NCI-H748 (cell line): Measurements from ENCODE around the gene ZNF750.
A peak's percentile ranks its signal among the peaks of the same experiment; 100 is the strongest.
"Not testable (repeated sequence)": the region's sequence is repeated elsewhere in the genome, so short reads cannot be mapped to it uniquely, and the experiment has no call there.

Experiments used
- DNase-seq: peaks from one replicate; lab custom pipeline; 2025; ENCODE audit not compliant: unreplicated experiment; lab: John Stamatoyannopoulos, UW

Gene ZNF750

DNA sequence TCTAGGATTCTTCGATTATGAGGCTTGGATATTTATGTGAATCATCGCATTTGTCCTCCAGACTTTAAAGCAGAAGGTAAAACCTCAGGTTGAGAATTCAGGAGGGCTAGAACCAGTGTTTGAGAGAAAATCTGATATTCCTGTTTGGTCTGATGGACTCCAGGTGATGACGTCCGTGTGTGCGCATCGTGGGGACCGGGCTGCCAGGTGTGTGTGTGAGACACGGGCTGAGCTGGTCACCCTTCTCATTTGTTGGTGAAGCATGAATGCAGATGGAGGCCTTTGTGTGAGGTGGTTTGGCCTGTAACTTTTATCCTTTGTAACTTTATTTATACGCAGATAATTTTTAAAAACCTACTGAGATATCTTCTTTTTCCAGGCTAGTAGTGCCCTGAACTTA, 42.8 kb downstream of the ZNF750 start:
- no peak for DNase-seq

DNA sequence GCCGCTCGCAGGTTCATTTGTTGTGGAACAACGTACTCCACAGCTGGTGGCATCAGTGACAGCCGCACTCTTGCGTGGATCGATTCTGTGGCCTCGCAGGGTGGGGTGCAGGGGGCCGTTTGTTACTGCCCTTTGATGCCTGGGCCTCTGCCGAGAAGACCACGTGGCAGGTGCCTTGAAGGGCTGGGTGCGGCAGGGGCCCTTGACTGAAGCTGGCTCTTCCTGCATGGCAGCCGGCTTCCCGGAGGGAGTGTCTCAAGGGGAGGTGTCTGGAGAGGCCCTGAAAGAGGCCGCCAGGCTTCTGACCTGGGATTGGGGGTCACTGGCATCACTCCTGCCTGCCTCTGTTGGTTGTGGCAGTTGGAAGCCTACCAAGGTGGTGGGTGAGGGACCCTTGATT, 44.2 kb downstream of the ZNF750 start:
- DNase-seq, result no peak

DNA sequence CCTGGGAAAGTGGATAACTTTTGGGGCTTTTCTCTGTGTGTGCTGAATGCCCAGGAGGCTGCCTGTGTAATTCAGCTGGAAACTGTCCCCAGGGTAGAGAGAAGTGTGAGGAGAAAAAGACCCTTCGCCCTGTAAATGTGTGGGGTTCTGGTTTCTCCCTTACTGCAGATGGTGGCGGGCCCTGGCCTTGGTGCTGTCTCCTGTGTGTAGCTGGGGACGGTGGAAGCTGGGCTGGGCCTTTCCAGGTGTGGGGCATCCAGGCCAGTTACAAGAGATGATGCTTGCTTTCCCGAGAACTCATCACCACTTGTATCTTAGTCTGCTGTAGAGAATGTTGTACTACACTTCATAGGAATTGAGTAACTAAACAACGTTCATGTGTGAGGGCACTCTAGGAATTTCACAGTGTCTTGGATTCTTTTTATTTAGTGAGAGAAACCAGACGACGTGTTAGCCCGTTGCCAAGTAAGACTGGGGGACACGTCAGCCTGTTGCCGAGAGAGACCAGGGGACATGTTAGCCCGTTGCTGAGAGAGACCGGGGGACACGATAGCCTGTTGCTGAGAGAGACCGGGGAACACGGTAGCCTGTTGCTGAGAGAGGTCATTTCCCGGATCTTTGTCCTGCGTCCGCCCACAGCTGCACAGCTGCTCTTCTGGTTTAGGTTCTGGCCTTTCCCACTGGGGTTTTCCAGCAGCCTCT, 44.9 kb downstream of the ZNF750 start:
- no peak for DNase-seq

DNA sequence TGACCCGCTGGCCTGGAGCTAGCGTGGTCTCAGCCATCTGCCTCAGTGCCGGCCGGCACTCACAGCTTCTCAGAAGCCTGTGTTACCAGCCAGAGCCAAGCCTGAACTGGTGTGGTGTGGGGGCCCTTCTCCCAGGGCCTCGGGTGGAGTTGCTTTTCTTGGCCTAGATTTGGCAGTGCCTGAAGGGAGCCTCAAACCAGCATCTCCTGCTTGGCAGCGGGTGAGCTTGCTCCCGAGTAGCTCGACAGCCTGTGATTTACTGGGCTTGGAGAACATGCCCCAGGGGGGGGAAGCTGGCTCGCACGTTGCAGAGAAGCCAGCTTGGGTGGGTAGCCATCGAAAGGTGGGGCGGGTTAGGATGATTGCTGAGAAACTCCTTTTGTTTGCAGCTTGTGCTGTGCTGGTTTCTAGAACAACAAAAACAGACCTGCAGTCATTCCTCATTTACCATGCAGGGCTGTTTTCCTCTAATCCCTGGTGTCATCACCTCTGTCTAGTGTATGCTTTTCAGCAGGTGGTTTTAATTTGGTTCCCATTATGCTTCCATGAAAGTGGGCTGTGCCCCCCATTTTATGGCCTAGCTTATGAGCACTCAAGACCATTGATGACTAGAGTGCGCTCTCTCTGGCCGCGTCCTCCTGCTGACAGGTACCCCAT, 45.7 kb downstream of the ZNF750 start:
- peak; percentile 78 for DNase-seq

DNA sequence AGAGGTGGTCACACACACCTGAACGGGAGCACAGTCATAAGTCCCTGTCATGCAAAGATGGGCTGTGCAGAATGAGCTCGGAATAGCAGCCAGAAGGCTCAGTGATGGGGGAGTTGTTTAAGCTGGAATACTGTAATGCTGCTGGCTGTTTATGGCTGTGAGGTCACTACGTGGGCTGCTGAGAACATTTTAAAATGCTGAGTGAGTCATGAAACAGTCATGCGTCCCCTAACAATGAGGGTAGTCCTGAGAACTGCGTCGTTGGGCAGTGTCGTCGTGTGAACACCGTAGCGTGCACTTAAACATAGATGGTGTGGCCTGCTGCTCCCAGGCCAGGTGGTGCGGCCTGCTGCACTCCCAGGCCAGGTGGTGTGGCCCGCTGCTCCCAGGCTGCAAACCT, 48.3 kb downstream of the ZNF750 start:
- no peak for DNase-seq

DNA sequence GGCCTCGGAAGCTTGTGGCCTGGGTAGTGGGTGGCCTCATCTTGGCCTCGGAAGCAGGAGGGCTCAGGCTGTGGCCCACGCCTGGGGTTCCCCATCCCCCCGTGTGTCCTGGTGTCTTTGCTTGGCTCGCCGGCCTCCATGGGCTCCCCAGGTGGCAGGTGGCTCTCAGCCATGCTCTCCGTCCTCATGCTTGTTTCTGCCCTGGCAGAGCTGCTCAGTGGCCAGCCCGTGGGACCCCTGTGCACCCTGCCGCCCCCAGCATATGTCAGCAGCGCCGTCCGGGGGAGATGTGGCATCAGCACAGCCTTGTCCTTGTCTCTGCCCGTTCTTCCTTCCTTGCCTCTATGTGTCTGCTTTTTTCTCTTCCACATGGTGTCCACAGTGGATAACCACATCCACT, 49.4 kb downstream of the ZNF750 start:
- DNase-seq, result no peak

DNA sequence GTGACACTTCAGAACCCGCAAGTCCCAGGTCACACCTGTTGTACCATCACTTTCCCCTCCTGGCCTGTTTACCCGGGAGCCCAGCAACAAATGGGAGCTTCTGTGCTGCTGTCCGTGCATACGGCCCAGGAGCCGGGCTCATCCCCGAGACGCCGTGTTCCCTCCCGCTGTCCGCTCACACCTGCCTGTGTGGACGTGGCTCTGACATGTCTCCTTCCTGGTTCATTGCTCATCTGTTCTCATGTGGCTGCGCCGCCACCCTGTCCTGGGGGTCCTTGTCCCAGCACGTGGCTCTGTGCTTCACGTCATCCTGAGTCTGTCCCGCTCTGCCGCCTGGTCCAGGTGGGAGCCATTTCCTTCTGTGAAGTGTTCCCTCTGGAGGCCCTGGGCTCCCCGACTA, 50.0 kb downstream of the ZNF750 start:
- no peak for DNase-seq

DNA sequence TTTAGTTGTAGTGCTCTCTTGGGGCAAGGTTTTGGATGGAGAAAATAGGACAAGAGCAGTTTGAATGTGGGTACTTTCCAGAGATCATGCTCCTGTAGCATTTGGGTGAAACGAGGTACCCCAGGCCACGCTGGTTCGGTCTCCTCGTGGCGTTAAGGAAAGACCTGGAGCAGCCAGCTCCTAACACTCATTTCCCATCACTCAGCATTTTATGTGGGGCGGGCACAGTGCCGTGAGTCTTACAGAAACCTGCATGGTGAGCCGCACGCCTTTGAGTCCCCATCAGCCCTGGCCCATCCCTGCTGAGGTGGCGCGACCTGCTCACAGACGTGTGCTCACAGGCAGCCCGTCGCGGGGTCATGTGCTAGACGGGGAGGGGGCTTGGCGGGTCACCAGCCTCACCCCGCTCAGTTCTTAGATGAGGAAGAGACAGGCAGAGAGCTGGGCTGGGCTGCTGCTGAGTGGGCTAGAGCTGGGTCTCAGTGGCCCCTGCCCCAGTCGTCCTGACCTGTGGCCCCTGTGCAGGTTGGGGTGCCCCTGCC, 50.7 kb downstream of the ZNF750 start:
- no peak for DNase-seq

DNA sequence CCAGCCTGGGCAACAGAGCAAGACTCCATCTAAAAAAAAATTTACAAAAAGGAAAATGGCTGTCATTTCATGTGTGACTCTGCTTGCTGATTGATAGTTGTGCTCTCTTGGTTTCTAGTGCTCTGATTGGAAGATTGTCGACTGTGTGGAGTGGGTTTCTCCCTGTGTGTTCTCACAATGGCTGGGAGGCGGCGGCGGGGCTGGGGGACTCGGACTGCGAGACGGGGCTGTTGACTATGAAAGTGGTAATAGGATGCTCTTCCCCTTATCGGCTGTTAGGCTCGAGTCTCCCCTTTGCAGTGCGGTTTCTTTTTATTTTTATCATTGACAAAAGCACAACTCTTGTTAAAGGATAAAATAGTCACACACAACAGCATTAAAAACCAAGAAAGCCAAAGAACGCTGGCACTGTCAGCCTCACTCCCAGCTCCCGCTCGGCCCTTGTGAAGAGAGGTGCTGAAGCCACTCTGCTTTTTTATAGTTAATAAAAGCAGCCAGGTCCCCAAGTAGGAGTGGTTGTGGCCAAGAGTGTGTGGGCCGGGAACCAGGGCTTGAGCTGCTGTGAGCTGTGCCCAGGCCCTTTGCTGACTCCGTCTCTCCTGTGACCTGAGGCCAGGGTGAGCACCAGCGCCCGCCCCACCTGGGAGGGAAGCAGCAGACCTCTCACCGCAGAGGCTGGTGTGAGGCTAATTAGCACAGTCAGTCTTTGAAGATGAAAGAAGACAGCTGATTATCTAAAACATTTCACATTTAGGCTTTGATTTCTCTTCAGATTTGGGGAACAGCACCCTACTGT, 51.4 kb downstream of the ZNF750 start:
- DNase-seq, result no peak

DNA sequence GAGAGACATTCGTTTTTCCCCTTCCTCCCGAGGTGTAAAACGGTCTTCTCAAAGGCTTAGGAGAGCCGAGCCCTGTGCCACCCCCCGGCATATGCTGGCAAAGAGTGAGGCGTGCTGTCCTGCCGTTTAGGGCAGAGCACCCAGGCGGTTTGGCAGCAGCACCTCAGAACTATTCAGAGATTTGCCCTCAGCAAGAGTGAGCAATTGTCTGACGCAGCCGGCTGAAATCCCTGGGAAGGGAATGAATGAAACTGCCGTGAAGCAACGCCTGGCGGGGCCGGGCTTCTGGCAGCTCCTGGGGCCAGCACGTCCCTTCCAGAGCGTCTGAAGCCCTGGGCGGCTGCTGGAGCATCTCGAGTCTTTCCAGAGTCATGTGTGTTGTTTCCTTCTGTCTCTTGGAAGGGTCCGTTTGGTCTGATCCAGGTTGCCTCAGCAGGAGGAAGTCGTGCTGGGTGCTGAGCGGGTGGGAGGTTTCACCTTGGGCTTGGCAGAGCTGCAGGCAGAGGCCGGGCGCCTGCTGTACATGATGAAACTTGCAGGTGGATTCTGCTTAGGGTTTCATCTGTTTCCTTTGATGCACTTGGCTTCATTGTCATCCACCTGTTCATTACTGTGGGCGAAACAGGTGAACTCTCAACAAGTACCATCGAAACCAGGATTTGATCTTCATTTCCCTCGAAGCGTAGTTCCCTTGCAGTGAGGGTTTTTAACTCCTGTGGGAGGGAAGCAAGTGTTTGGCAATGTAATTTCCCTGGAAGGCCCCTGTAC, 52.6 kb downstream of the ZNF750 start:
- DNase-seq, result no peak

DNA sequence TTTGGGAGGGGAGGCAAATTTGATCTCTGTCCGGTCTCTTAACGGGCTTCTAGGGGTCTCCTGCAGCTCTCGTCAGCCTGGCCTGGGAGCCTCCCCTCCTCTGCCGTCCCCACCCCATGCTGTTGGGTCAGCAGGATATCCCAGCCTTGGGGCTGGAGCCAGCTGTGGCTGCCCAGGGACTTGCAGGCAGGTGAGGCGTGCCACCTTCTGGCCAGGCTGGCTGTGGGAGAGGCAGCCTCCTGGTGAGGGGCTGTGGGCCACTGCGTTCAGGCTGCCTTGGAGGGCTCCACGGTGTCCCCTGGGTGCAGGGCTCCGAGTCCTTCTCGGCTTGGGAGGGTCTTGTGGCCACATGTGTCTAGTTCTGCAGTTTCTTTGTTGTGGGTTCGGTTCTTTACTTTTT, 53.4 kb downstream of the ZNF750 start:
- no peak for DNase-seq

DNA sequence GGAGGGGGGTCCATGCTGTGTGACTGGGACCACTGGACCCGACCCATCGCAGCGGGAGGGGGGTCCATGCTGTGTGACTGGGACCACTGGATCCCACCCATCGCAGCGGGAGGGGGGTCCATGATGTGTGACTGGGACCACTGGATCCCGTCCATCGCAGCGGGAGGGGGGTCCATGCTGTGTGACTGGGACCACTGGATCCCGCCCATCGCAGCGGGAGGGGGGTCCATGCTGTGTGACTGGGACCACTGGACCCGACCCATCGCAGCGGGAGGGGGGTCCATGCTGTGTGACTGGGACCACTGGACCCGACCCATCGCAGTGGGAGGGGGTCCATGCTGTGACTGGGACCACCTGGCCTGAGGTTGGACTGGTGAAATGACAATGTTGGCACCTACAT, 54.2 kb downstream of the ZNF750 start:
- DNase-seq, result not testable (repeated sequence)

DNA sequence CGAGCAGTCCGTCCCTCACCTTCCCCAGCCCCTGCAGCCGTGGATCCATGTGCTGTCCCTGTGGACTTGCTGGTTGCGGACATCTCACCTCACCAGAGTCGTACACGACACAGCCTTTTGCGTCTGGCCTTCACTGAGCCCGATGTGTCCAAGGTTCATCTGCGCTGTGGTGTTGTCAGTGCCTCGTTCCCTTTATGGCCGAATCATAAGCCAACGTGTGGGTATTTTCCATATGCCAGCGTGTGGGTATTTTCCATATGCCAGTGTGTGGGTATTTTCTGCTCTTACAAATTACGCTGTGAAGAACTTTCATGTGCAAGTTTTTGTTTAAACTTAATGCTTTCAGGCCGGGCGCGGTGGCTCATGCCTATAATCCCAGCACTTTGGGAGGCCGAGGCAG, 56.3 kb downstream of the ZNF750 start:
- no peak for DNase-seq

DNA sequence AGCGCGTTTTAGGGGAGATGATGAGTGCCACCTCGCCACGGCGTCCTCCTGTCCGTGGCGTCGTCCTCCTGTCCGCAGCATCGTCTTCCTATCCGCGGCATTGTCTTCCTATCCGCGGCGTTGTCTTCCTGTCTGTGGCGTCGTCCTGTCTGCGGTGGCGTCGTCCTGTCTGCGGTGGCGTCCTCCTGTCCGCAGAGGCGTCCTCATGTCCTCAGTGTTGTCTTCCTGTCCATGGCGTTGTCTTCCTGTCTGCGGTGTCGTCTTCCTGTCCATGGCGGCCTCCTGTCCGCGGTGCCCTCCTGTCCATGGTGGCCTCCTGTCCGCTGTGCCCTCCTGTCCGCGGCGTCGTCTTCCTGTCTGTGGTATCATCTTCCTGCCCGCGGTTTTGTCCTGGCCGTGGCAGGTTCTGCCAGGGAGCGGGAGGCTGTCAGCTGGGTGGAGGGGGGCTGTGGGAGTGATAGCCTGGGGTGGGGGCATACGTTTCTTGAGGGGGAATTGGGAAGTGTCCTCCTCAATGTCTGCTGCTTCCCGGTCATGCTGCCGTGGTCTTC, 57.1 kb downstream of the ZNF750 start:
- no peak for DNase-seq

DNA sequence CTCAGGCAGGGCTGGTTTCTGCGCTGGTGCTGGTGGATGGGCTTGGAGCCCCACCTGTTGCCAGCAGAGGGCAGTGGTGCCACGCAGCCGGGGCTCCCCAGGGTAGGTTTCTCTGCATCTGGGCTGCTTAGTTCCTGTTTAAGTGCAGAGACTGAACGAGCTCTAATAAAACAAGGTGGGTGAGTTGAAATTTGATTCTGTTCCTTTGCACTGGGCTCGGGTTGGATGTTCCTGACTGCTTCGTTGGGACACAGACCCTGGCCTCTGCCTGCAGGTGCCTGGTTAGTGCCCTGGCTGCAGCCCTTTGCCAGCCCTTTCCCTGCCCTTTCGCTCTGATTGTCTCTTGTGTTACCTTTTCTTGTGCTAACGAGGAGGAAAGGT, 57.9 kb downstream of the ZNF750 start:
- peak; percentile 65 for DNase-seq

DNA sequence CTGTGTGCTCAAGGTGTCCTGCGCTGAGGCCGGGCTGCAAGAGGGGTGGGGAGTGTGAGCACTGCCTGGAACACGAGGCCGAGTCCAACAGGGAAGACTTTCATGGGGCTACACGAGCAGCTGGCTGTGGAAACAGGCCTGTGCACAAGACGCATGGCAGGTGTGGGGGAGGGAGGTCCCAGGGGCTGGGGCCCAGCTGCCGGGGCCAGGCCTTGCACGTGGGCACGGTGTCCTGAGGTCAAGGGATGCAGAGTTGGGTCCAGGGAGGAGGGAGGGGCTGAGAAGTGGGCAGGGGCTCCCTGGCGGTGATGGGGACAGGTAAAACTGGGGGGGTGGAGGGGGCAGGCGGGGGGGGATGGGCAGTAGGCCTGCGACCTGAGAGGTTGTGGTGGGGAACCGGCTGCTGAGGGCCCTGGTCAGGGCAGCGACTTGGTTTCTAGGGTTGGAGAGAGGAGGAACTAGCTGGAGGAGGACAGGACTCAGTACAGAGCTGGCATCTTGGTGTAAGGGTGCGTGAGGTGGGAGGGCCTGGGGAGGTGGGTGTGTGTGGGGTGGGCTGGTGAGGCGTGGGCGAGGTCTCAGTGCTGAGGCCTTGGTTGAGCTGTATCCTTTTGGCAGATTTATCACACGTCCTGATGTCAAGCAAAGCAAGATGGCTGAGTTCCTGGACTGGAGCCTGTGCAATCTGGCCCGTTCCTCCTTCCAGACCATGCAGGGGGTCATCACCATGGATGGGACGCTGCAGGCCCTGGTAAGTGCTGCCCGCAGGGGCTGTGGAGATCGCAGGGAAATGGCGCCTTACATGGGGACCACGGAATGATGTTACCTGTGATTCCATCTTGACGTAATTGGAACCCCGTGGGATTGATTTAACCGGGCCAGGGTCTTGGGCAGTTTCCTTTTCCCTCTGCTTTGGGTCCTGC, 58.6 kb downstream of the ZNF750 start:
- DNase-seq, result no peak

DNA sequence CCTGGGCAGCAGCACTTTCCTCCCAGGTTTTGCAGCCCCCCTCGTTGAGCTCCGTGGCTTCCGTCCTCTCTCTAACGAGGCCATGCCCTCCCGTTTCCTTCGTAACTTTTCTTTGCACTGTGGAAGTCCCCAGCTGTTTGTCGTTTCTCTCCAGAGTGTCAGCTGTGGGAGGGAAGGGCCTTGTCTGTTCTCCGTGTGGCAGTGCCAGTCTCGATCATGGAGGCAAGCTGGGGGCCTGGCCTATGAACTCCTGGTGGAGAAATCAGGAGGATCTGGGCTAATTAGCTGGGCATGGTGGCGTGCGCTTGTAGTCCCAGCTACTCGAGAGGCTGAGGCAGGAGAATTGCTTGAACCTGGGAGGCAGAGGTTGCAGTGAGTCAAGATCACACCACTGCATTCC, 59.6 kb downstream of the ZNF750 start:
- no peak for DNase-seq

DNA sequence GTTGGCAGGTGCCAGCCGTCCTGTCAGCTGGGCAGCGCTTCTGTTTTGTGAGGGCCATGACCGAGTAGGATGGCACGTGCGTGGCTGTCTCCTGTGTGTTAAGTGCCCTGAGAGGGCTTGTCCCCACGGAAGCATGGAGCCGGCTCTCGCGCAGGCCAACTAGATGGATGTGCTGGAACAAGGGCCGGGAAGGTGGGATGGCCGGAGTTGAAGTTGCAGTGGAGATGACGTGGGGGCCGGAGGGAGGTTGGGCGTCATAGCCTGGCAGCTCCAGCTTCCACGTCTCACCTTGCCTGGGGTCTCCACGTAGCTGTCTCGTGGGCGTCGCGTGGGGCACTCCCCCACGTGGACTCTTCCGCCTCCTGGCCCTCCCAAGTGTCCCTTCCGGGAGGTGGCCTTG, 60.3 kb downstream of the ZNF750 start:
- no peak for DNase-seq
